GM21529 (cell line): ENCODE measurements around the gene SLC30A1.

Experiments
- ATAC-seq: cut with Tn5 transposase; IDR thresholded peaks from one replicate; pipeline ENCODE4 v1.9.1; 2021; ENCODE audit not compliant: unreplicated experiment

The SLC30A1 gene

DNA sequence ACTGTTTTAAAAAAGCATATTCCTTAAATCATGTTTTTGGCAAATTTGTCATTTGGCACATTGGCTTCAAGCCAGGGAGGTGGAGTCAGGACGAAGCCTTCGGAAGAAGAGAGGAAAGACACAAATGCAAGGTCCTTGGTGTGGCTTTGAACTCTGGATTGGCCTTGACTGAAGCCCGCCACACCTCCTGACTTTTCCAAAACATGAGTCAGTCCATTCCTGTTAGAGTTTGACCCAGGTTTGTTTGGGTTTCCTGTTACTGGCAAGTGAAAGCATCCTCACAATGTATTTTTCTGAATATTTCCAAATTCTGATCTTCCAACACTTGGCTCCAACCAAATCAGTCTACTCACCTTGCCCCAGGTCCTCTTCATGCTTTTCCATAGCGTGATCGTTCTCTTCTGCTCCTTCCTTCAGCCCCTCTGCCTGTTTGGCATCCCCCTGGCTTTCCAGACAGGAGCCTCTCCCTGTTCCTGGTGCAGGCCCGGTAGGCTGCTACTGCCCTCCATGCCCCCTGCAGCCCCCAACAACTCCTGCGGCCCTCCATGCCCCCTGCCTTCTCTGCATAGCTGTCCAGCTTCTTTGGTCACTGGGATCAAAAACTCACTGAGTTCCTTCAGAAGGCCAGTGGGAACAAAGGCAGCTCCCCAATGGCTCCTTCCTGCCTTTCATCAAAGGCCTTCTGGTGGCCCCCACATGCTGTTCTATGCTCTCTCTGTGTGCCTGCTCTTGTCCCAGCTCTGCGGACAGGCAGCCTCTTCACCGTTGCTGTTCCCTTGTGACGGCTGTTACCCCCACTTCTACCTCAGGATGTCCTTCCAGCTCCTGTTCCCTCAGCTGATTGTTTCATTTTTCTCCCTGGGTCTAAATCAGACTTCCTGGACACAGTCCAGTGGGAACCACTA lies 30.4 kb upstream of the SLC30A1 start:
- ATAC-seq, result no peak

DNA sequence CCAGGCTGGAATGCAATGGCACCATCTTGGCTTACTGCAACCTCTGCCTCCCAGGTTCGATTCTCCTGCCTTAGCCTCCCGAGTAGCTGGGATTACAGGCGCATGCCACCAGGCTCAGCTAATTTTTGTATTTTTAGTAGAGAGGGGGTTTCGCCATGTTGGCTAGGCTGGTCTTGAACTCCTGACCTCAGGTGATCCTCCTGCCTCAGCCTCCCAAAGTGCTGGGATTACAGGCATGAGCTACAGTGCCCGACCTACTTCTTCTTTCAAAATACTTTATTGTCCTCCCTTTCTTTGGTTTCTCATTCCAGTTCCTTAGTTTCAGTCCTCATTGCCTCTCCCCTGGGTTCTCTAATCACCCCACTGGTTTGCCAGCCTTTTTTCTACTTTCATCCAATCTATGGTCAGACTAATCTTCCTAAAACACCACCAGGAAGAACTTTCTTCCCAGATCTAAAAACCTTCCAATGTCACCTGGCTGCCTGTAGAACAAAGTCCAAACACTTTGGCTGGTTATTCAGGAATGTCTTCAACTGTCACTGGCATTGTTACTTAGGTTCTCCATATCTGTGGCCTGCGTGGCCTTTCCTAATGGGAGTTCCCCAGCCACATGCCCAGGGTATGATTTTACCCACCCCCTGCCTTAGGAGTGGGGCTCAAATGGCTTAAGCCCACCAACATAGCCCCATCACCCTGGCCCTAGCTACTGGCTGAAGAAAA lies 29.0 kb upstream of the SLC30A1 start:
- ATAC-seq, result no peak

DNA sequence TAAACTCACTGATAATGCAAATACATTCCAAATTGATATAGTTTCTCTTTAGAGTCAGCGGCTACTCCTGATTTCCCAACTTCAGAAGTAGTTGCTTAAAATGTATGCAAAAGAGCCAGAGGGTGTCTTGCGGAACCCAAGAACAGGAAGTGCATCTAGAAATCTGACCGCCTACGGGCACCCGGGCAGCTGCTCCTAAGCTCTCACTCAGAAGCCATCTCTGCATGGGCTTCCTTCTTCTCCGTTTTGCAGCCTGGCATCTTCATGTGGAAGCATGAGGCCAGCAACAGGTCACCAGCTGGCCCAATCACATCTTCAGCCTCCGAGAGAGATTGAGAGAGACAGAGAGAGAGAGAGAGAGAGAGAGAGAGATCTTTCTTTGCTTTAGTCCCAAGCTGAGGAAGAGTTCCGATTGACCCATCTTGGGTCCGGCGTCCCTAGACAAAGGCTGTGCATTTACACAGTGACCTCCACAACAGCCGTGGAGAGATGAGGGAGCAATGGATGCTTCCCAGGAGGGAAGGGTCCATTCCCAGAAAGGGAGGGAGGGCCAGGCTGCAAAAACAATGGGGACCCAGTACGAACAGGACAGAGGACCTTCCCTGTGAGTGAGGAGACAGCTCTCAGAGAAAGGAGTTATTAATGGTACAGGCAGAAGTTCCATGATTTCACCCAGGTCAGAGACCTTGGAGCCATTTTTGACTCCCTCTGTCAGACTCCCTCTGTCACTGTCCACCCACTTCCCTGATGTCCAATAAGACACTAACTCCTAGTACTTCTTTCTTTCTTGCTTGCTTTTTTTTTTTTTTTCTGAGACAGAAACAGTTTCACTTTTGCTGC lies 28.2 kb upstream of the SLC30A1 start:
- ATAC-seq, result peak; percentile 92

DNA sequence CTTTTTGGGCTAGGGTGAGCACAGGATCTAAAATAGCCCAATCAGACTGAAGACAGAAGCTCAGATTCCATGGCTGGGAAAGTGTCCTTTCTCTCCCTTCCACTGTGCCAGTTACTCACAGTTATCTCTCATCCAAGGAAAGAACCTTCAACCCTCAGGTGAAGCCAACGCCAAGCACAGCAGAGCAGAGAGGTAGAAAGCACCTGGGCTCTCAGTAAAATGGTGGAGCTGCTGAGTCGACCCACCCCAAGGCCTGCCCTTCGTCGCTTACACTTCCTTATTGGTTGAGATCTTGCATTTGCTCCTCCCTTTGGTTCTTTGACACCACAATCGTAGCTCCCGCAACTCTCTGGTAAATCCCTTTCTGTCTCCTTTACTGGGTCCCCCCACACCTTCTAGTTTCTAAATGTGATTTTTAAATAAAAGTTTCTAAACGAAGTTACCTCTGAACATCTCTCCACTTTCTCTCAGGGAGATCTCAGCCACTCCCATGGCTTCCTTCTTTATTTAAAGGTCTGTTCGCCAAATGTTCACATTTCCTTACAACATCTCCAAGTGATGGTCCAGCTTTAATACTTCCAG lies 27.5 kb upstream of the SLC30A1 start:
- peak; percentile 93 for ATAC-seq

DNA sequence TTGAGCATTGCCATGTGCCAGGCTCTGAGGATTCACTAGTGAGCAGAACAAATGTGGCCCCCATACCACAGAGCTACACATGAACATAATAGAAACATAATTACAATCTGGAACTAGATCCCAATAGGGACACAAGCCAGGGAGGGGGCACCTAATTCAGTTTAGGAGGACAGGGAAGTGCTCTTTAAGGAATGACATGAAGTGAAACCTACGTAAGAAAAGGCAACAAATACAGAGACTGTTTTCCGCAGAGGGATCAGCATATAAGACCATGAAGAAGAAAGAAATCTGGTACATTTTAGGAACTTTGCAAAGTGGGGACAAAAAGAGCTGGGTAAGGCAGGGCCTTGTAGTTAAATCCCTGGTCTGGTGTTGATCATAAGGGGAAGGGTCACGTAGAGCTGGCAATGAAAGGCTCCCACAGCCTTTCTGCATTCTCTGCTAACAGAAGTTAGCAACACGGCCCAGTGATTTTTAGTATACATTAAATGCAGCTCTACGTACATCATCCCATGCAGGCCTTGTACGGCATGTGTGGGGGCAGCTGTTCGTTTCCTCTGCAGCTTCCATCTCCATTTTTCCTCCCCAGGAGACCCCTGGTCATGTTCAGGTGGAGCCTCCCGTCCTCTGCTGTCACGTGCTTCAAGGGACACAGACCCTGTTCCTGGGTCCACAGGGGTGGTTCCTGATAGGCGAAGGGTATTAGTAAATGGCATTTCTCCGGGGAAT lies 26.8 kb upstream of the SLC30A1 start:
- no peak for ATAC-seq

DNA sequence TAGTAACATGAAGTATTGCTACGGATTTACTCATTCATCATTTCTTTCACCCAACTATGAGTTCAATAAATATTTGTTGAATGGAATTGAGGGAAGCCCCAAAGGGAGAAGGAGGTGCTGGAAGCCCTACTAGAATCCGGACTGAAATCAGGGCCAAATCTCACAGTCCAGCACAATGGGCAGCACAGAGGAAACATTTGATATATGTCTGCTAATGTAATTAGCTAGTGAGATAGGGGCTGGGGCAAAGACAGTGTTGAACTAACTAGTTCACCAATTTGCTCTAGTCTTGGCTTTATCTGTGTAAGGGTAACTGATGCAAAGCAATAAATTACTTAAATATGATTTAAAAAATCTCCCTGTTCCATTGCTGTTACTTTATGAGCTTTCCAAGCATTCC lies 26.1 kb upstream of the SLC30A1 start:
- ATAC-seq, result no peak

DNA sequence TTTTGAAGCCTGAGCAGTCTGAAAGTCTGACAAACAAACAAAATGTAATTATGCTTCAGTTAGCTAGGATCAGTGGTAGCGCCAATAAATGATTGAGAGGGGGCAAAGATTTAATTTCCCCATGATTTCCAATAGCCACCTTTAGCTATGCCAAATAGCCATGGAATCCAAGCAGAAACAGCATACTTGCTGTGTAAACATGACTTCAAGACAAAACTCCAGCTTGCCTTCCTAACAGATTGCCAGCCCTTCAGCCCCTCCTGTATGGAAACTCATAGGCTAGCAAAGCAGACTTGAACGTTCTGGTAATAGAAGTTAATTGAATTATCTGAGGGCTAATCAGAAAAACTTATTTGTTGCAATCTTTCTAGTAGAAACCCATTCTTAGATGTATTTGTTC lies 25.6 kb upstream of the SLC30A1 start:
- ATAC-seq, result no peak

DNA sequence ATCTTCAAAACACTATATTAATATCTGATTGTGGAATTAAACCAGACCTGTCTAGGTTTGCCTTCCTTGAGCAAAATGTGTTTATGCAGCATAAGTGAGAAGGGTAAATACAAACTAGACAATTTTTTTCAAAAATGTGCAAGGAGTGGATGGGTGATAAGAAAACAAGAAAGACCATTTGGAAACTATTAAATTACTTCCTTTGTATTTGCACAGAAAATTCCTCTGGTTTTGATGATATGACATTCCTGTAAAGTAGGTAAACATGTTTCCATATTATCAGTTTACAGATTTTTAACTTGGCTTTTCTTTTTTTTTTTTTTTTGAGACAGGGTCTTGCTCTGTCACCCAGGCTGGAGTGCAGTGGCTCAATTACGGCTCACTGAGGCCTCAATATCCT lies 24.8 kb upstream of the SLC30A1 start:
- no peak for ATAC-seq

DNA sequence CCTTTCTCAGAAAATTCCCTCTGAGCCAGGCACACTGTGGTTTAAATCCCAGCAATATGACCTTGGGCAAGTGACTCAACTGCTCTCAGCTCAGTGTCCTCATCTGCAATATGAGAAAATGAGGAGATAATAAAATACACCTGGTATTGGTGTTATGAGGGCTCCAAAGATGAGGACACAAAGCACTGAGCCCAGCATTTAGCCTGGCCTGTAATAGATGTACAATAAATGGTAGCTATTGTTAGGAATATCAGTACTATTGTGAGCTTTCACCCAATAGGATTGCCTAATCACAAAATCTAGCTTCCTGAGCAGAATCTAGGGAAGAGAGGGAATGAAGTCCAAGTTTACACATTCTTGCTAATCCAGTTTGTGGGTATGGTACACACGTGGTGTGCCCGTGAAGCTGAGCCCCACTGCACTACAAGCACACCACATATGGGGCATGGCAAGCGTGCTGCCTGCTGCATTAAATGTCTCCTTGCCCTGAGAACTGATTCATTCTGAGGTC lies 24.3 kb upstream of the SLC30A1 start:
- ATAC-seq, result no peak

DNA sequence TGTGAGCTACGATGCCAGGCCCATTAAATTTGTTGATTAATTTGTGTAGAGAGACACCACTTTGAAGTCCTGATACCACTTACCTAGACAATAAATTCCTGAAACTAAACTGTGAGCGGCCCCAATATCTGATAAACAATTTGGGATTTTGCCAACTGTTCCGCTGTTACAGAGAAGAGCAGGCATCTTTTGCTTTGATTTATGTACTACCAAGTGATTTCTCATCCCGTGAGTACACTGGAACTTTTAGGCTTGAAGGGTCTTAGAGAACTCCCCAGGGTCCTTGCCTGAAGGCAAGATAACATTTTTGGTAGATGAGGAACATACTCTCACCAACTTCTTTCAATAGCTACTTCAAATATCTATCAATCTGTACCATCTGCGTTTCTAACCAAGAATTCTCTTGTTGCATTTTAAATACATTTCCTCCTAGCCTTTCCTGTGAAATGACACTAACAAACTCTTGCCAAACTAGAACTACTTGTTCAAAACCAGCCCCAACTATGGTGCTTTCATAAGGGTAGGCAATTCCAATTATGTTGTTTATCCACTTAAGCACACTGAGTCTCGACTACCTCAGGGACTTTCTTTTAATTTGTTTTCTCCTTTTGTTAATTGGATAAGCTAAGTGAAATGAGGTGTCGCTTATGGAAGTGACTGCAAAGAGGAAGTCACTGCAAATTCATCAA lies 23.2 kb upstream of the SLC30A1 start:
- no peak for ATAC-seq

DNA sequence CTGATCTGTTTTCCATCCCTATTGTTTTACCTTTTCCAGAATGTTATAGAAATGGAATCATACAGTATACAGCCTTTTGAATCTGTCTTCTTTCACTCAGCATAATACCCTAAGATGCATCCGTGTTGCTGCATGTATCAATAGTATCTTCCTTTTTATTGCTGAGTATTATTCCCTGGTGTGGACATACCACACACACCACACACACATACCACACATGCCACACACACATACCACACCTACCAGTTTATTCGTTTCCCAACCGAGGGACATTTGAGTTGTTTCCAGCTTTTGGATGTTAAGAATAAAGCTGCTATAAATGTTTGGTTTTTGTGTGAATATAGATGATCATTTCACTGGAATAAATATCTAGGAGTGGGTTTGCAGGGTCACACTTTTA lies 22.2 kb upstream of the SLC30A1 start:
- ATAC-seq, result no peak

DNA sequence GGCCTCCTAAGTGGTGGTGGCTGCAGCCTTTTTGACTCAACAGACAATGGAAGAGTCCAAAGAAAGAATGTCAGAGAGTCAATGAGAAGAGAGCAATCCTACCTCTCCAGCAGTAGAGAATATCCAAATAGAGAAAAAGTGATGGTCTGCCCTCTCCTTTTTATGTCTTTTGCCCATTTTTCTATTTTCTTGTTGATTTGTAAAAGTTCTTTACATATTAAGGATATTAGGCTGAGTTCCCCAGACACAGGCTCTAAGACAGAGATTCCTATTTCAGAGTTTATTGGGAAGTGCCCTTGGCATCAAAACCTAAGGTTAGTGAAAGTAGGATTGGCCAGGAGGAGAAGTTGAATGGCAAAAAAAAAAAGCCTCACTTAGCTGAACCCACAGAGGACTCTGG lies 20.3 kb upstream of the SLC30A1 start:
- ATAC-seq, result no peak

DNA sequence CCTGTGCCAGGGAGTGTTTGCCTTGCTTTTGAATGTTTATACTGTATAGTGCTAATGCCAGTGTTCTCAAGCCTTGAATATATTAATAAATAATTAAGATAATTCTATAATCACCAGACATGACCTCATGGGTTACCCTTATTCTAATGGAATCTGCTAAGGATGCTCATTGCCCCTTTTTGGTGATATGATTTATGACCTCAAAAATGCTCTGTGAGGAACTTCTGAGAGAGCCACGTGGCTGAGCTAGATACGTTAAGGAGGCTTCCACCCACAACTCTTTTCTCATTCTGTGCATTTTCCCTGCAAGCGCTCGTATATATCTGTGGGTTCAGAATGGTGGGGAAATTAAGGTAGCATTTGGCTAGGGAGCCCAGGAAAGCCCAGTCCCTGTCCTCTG lies 19.6 kb upstream of the SLC30A1 start:
- no peak for ATAC-seq

DNA sequence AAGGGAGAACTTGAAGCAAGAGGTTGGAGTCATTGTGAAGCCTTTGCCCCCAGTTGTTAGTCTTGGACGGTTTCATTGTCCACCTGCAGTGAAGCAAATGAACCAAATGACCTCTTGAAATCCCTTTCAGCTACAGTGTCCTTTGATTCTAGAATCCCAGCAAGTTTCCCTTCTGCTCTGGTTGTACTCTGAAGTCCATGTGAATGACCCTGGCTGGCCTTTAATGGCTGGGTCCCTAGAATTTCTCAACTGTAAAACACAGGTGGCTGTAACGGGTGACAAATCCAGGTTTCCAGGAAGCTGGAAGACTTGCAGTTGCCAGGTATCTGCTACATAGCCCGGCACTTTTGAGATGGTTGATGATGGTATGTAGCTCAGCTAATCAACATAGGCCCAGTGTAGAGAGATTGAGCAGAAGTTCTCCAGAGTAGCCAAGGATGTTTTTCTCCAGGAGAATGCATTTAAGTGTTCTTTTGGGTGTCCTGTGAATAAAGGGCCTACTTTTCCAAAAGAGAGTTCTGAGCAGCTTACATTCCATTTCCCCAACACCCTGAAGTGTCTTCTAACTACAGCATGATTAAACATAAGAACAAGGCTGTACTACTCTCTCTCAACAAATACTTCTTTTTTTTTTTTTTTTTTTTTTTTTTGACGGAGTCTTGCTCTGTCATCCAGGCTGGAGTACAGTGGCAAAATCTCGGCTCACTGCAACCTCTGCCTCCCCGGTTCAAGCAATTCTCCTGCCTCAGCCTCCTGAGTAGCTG lies 17.6 kb upstream of the SLC30A1 start:
- ATAC-seq, result no peak

DNA sequence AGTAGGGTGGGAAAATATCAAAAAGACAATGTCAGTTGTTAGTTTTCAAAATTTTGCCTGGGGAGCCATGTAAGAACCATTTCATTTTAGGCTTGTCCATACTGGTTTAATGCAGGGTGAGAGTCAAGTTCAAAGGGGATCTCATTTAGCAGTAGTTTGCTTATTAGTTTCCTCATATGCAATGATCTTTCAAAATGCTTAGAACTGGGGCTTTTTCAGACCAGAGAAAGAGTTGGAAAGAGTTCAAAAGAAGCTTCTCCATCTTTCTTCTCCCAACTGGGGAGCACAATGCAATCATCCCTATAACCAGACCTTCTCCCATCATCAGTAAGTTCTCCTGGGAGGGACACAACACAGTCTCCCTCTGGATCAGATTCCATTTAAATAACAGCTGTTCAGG lies 16.5 kb upstream of the SLC30A1 start:
- no peak for ATAC-seq

DNA sequence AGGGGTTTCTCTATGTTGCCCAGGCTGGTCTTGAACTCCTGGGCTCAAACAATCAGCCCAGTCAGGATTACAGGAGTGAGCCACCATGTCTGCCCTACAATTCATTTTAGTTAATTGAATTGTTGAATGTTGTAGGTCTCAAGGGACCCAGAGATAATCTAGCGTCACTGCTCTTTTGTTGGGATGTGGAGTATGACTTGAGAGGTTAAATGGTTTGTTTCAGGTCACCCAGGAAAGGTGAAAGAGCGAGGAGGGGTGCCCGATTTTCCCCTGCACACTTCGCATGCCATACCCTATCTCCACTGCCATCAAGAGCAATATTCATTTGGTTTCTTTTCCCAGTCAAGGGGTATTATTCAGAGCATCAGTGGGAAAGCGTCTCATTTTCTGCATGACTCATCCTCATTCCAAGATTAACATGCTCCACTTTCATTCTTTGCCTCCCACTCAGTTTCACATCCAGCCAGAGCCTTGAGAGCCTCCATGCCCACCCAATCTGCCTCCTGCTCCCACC lies 13.1 kb upstream of the SLC30A1 start:
- no peak for ATAC-seq

DNA sequence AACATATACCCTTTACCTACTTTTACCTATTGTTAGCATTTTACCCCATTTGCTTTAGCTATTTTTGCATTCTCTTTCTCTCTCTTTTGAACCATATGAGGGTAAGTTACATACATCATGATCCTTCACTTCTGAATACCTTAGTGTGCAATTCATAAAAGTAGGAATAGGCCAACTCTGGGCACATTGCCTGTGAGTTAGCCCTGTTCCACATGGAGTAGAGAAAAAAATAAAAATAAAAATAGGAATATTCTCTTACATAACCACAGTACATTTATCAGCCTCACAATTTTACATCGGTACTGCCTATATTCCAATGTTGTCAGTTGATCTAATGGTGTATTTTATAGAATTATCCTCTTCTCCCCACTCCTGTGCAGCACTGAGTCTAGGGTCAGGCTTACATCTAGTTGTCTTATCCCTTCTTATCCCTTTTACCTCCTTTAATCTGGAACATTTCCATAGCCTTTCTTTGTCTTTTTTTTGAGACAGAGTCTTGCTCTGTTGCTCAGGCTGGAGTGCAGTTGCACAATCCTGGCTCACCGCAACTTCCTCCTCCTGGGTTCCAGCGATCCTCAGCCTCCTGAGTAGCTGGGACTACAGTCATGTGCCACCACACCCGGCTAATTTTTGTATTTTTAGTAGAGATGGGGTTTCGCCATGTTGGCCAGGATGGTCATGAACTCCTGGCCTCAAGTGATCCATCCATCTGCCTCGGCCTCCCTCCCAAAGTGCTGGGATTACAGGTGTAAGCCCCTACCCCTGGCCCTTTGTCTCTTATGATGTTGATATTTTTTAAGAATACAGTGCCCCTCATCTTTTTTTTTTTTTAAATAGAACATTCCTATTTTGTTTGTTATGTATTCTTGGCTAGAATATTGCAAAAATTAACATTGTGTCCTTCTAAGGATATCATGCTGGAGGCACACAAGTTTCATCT lies 11.1 kb upstream of the SLC30A1 start:
- no peak for ATAC-seq

DNA sequence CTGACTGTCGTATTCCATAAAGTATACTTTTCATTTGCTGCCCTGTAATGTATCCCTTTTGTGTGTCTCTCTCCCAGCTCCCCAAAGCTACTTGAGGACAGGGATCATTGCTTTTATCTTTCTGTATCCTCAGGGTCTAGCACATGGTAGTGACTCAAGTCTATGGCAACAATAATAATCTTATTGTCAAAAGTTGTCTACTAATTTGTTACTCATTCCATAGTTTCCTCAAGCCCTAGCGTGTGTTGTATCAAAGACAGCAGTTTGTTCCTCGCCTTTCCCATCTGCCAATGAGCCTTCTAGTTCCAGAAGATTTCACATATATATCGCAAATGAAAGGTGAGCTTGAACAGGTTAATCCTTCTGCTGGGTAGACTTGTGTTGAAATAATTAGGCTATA lies 9.8 kb upstream of the SLC30A1 start:
- ATAC-seq, result no peak
